ENCODE data around the gene FAM181A.

FAM181A gene

DNA sequence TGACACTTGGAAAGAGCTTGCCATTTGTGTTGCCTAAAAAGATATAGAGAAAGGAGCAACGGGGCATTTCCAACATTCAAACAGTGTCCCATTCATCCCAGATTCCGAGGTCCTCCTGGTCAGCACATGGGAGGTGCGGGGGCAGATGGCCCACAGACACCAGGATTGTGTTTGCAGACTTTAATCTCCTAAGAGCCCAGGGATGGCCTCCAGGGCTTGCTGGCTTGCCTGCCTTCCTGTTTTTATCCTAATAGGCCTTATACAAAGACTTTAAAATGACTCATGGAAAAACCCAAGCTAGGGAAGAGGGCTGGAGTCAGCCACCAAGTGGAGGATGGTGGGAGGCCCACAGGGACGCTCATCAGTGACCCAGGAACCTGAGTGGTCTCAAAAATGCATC lies 21.5 kb upstream of the FAM181A start:
- no peak for FAIRE-seq

DNA sequence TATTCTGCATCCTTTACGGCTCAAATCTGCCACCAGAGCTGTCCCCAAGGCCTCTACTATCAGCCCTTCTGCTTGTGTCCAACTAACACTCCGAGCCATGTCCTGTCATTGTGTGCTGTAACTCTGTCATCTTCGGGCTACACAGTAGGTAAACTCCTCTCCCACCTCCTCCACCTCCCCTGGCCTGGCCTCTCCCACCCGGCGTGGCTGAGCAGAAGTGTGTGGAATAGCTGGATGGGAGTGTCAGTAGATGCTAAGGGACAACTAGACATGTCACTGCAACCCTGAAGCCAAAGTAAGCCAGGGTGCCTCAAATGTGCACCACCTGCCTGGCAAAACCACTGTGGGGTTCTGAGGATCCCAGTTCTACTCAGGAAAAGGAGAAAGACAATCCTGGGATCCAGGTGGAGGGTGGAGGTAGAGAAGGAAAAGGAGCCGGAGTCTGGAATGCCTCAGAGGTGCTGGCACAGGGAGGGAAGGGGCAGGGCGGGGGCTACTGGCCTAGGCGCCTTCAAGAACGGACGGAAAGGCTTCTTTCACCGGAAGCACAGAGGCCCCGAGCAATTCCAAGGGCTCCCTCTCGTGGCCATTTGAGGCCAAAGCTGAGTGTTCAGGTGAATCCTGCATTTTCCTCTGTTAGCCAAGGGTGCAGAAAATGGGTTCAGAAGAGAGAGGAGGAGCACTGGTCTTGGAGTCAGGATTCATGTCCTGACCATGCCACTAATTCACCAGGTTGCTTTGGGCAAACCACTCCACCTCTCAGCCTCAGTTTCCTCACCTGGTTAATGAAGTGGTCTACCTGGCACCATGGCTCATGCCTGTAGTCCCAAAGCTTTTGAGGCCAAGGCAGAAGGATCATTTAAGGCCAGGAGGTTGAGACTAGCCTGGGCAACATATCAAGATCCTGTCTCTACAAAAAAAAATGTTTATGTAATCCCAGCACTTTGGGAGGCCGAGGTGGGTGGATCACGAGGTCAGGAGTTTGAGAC lies 20.5 kb upstream of the FAM181A start:
- no peak for FAIRE-seq

DNA sequence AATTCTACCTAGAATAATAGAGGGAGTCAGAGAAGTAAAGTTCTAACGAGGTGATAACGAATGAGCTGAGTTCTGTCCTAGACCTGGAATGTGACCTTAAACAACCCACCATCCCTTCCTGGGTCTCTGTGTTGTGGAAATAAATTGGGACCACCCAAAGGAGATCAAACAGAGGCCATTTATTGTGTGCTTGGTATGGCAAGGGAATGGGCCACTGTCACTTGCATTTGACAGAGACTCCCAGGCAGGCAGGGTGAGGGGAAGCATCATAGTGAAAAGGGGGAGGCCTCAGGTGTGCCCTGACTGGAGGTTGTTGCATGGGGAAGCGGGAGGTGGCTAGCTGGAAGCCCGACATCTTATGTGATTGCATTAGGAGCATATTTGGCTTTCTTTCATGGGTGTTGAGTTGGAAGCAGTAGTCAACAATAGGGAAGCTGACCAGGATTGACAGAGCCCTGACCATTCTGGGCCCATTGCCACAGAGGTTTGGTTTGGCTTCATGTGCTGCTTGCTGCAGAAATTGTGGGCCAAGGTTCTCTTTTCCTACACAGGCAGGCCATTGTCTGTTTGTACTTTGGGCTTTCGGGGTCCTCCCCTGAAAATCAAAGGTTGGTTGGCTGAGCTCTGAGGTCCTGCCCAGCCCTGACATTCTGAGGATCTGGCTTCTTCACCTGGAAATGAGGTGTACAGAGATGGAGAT lies 17.6 kb upstream of the FAM181A start:
- FAIRE-seq = no peak

DNA sequence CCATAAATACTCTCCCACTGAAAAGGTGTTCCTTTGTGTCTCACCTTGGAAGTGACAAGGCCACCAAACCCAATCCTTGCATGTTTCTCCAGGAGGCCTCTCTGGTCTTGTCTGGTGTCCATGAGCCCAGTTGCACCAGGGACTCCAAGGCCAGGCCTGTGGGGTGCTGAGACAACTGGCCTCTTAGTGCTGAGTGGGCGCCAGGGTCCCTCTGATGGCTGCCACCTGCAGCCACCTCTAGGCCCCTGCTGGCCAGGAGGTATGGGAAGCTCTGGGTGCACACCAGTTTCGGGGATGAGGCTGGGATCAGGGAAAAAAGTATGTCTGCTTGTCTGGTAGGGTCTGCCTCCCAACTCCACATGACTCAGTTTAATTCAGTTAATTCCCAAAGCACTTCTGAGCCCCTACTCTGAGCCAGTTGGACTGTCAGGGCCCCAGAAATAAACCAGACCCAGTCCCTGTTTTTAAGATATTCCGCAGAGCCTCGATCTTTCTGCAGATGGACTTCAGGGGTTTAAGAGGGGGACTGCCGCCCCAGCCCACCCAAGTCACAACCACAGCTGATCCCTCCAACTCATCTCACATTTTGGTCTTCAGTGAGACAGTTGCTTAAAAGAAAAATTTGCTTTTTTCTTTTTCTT lies 15.0 kb upstream of the FAM181A start:
- FAIRE-seq = no peak

- FAIRE-seq = no peak
Observed at GRCh38 chr14:93912782-93913181, 14.4 kb upstream of the FAM181A start.

DNA sequence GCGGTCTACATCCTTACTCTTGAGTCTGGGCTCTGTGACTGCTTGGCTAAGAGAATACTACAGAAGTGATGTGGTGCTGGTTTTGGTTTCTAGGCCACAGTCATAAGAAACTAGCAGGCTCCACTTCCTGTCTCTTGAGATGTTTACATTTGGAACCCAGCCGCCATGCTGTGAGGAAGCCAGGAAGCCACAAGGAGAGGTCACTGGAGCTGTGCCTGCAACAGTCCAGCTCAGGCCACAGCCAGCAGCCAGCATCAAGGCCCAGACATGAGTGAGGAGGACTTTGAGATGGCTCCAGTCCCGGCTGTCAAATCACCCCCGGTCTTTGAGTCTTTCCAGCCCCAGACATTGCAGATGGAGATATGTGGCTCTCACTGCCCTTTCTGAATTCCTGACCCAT lies 12.9 kb upstream of the FAM181A start:
- no peak for FAIRE-seq

GRCh38 chr14:93915070-93915705 lies 12.0 kb upstream of the FAM181A start:
- FAIRE-seq = no peak

DNA sequence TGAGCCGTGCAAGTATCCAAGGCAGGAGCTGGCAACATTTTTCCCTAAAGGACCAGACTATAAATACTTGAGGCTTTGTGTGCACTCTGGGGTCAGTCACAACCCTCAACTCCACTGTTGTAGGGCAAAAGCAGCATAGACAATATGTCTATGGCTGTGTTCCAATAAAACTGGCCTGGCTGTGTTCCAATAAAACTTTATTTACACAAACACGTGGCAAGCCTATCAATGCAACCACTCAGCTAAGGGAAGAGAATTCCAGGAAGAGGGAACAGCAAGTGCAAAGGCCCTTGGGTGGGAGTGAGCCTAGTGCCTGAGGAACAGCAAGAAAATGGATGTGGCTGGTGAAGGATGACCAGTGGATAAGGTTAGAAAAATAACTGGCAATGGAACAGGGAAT lies 11.3 kb upstream of the FAM181A start:
- FAIRE-seq = no peak

GRCh38 chr14:93916498-93916897 lies 10.6 kb upstream of the FAM181A start:
- no peak for FAIRE-seq

- no peak for FAIRE-seq
Observed at GRCh38 chr14:93917141-93917540, 10.0 kb upstream of the FAM181A start.

DNA sequence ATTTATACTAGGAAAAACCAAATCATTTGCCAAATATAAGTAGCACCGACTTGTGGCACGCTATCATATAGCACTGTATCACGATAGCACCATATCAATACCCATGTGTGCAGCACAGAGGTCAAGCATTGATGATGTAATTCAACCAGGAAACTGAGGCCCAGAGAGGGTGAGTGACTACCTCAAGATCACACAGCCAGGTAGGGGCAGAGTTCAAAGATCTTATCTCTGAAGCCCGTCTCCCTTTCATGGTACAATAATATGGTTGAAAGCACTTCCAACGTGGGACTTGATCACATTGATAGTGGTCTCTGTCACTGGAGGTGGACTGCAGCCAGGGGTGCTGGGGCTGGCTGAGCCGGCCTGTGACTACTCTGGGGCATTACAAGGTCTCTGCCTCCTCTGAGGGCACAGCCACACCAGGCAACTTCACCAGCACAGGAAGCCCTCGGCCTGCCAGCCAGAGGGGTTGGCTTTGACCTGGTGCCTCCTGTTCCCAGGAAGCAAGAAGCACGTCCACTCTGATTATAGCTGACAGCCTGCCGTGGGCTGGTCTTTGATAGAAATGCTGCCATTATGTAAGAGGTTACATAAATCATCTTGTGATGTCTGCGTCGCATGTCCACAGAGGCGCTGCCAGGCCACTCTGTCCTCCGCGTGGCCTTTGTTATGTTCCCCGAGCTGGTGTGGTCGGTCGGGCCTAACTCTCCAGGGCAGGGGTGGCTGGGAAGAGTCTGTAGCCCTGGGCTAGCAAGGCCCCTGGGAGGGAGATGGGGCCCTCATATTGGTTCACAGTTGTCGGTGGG lies 5.9 kb upstream of the FAM181A start:
- FAIRE-seq = no peak

- no peak for FAIRE-seq
Observed at GRCh38 chr14:93923626-93924025, 3.5 kb upstream of the FAM181A start.

- FAIRE-seq = no peak
Observed at GRCh38 chr14:93924592-93925355, 2.4 kb upstream of the FAM181A start.

DNA sequence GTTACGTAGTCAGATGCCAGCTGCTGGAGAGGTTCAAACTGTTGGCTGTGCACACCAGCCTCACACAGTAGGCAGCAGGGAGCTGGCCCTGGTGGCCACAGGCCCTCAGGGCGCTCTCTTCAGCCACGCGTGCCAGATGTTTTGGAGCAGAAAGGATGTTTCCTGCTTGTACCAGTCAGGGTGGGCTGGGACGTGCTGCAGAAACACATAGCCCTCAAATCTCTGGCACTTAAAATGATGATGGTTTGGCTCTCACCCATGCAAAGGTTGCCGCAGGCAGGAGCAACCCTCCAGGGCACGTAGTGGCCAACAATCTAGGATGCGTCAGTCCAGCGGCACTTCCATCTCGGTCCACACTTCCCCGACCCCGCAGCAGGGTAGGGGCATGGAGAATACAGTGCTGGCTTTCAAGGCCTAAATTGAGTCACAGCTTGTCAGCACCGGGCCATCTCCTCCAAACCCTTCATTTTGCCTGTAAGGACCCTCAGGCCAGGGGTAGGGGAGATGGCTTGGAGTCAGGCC lies 1.7 kb upstream of the FAM181A start:
- FAIRE-seq = no peak

GRCh38 chr14:93926245-93926872 lies 785 bp upstream of the FAM181A start:
- FAIRE-seq = no peak

- no peak for FAIRE-seq
Observed at GRCh38 chr14:93927800-93928145, 629 bp downstream of the FAM181A start.

- FAIRE-seq = no peak
Observed at GRCh38 chr14:93928184-93929047, 1.3 kb downstream of the FAM181A start.

DNA sequence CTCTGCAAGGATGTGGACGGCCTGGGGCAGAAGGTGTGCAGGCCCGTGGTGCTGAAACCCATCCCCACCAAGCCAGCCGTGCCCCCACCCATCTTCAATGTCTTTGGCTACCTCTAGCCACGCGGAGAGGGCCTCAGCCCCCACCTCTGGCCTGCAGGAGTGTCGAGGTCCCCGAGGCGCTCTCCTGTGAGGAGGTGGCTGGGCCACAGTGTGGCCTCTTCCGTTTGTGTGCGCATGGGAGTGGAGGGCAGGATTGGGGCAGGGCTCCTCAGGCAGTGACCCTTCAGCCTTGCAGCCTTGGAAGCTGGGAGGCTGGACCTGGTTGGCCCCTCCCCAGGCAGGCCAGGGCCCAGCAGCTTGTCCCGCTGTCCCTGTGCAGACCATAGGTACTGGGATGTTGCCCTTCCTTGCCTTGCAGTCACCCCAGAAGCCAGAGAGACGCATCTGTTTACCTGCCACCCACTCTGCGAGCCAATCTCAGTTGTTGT lies 1.9 kb downstream of the FAM181A start:
- no peak for FAIRE-seq

DNA sequence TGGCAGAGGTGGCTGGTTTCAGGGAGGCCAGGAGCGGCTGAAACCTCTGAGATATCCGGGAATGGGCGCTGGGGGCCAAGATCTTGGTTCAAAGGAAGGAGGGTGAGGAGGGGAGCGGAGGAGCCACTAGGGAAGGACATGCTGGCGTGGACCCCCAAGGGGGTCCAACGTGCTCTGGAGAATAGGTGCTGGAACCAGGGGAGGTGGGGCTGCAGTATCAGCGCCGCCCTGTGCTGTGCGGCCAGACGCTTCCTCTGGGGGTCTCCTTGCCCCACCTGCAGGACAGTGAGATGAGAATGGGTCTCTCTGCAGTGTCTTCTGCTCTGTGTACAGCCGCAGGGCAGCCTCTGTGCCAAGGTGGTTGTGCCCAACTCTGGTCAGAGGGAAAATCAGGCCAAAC lies 2.5 kb downstream of the FAM181A start:
- no peak for FAIRE-seq
